ENCODE data around the gene NTRK1. TPM values are rescaled to one million over a fixed set of nuclear protein-coding genes. Genes with fewer than 3 reads are reported as not detected.

NTRK1 gene
- total RNA-seq, 2 donors from 2014 or later: 0.59 to 31.4 TPM

DNA sequence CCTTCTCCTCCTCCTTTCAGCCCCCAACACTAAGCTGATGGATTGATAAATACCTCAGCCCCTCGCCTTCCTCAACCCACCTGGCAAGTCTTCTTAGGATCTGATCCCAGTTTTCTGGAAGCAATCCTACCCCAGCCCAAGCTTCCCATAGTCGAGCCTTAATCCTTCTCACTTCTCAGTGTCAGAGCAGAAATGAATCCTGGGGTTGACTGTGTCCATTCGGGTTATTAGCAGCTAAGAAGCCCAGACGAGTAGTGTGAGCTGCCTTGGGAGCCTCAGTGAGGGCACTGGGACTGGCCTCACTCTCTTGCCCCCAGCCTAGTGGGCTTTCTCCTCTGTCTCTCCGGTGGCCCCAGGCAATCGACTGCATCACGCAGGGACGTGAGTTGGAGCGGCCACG, 20.4 kb downstream of the NTRK1 start:
- H3K4me3 ChIP-seq: no peak overlapping the region
- DNase-seq (ENCODE audit: low spot score): no peak
- intact Hi-C loops (cut with DNase I): no loop called here
- peaks cover 2% of the 10 kb centered on the region for H3K27me3 ChIP-seq (replicated peaks; ENCODE audit: insufficient read depth)
- no peaks in the 10 kb centered on the region for H3K9me3 ChIP-seq
- TF ChIP-seq POLR2AphosphoS5 (IDR thresholded peaks at IDR 0.05): no peak
- no peak for TF ChIP-seq POLR2A (IDR thresholded peaks at IDR 0.05)
- TF ChIP-seq, protein P1, sequence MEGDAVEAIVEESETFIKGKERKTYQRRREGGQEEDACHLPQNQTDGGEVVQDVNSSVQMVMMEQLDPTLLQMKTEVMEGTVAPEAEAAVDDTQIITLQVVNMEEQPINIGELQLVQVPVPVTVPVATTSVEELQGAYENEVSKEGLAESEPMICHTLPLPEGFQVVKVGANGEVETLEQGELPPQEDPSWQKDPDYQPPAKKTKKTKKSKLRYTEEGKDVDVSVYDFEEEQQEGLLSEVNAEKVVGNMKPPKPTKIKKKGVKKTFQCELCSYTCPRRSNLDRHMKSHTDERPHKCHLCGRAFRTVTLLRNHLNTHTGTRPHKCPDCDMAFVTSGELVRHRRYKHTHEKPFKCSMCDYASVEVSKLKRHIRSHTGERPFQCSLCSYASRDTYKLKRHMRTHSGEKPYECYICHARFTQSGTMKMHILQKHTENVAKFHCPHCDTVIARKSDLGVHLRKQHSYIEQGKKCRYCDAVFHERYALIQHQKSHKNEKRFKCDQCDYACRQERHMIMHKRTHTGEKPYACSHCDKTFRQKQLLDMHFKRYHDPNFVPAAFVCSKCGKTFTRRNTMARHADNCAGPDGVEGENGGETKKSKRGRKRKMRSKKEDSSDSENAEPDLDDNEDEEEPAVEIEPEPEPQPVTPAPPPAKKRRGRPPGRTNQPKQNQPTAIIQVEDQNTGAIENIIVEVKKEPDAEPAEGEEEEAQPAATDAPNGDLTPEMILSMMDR (IDR thresholded peaks at IDR 0.05): no peak
- H3K27ac ChIP-seq: no peak overlapping the region
- no peaks in the 10 kb centered on the region for H3K36me3 ChIP-seq
- no peaks in the 10 kb centered on the region for H3K4me1 ChIP-seq (replicated peaks)
- 50% methylated on average over 10 of the region's 10 CpGs for WGBS

DNA sequence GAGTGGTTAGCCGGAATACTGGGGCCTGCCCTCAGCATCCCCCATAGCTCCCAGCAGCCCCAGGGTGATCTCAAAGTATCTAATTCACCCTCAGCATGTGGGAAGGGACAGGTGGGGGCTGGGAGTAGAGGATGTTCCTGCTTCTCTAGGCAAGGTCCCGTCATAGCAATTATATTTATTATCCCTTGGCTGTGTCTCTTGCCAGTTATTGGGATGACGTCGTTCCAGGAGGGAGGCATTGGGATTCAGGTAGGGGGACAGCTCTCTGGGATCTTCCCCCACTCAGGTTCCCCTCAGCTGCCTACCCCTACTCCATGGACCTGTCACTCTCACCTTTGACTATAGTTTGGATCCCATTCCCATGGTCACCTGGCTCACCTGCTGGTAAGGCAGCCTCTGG, 21.0 kb downstream of the NTRK1 start:
- Histone ChIP-seq H3K27ac (no peak overlapping the region), H3K4me3 (no peak overlapping the region), H3K27me3 (replicated peaks; ENCODE audit: insufficient read depth) (peaks cover 1% of the 10 kb centered on the region), H3K4me1 (replicated peaks) (no peaks in the 10 kb centered on the region), H3K9me3 (no peaks in the 10 kb centered on the region), H3K36me3 (no peaks in the 10 kb centered on the region)
- TF ChIP-seq, protein P1 (IDR thresholded peaks at IDR 0.05): no peak
- TF ChIP-seq POLR2AphosphoS5 (IDR thresholded peaks at IDR 0.05) (no peak), POLR2A (IDR thresholded peaks at IDR 0.05) (no peak)
- no peak for DNase-seq (ENCODE audit: low spot score)
- intact Hi-C loops (cut with DNase I): no loop called here
- 52% methylated on average over 4 of the region's 4 CpGs for WGBS

DNA sequence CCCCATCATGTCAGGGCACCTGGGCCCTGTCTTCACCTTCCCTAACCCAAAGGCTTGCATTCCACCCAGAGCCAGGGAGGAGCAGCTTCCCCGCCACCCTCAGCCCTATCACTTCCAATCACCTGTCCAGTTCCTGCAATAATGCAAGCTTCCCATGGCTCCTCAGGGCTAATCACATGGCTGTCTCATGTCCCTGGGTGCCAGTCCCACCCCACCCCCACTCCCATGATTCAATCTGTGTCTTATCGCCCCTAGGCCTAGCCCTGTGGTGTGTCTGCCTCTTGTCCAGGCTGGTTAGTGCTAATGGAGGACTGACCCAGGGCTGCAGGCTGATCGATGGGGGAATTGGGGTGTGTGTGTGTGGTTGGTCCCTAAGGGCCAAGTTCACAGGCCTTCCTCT, 21.9 kb downstream of the NTRK1 start:
- H3K9me3 ChIP-seq: no peaks in the 10 kb centered on the region
- no peaks in the 10 kb centered on the region for H3K36me3 ChIP-seq
- H3K27ac ChIP-seq: no peak overlapping the region
- no peak for DNase-seq (ENCODE audit: low spot score)
- 93% methylated on average over 3 of the region's 3 CpGs for WGBS
- no peak for TF ChIP-seq POLR2A (IDR thresholded peaks at IDR 0.05)
- TF ChIP-seq, protein P1 (IDR thresholded peaks at IDR 0.05): no peak
- TF ChIP-seq POLR2AphosphoS5 (IDR thresholded peaks at IDR 0.05): no peak
- no peak overlapping the region for H3K4me3 ChIP-seq
- H3K27me3 ChIP-seq (replicated peaks; ENCODE audit: insufficient read depth): no peaks in the 10 kb centered on the region
- intact Hi-C loops (cut with DNase I): no loop called here
- no peaks in the 10 kb centered on the region for H3K4me1 ChIP-seq (replicated peaks)

- intact Hi-C loops (cut with DNase I): no loop called here
- Histone ChIP-seq H3K27me3 (replicated peaks; ENCODE audit: insufficient read depth) (no peaks in the 10 kb centered on the region), H3K4me3 (no peak overlapping the region), H3K9me3 (no peaks in the 10 kb centered on the region), H3K36me3 (no peaks in the 10 kb centered on the region), H3K4me1 (replicated peaks) (no peaks in the 10 kb centered on the region), H3K27ac (no peak overlapping the region)
- TF ChIP-seq, protein P1 (IDR thresholded peaks at IDR 0.05): no peak
- TF ChIP-seq POLR2A (IDR thresholded peaks at IDR 0.05) (no peak), POLR2AphosphoS5 (IDR thresholded peaks at IDR 0.05) (no peak)
- 75% methylated on average over 7 of the region's 7 CpGs for WGBS
- no peak for DNase-seq (ENCODE audit: low spot score)
Measured at GRCh38 chr1:156883919-156884318, 23.3 kb downstream of the NTRK1 start.

- Histone ChIP-seq H3K36me3 (no peaks in the 10 kb centered on the region), H3K27me3 (replicated peaks; ENCODE audit: insufficient read depth) (no peaks in the 10 kb centered on the region), H3K27ac (no peak overlapping the region), H3K4me3 (no peak overlapping the region), H3K4me1 (replicated peaks) (no peaks in the 10 kb centered on the region), H3K9me3 (no peaks in the 10 kb centered on the region)
- no peak for DNase-seq (ENCODE audit: low spot score)
- WGBS: 60% methylated on average over 10 of the region's 10 CpGs
- intact Hi-C loops (cut with DNase I): loop anchor here (5.0 kb wide), 1 partner anchor 47 kb away; no protein-coding TSS in a partner anchor
- TF ChIP-seq, protein P1 (IDR thresholded peaks at IDR 0.05): no peak
- TF ChIP-seq POLR2AphosphoS5 (IDR thresholded peaks at IDR 0.05) (no peak), POLR2A (IDR thresholded peaks at IDR 0.05) (no peak)
Measured at GRCh38 chr1:156884560-156885184, 24.0 kb downstream of the NTRK1 start.

Measured in prostate gland (tissue), 2 donors.